Left ventricle myocardium inferior (tissue), 1 donor: ENCODE measurements around the gene MAPK6. TPM values are rescaled to one million over a fixed set of nuclear protein-coding genes. Genes with fewer than 3 reads are reported as not detected.

Experiments used
- DNase-seq: peaks from one replicate; pipeline ENCODE4 v3.0.0-alpha.2; 2020
- H3K27ac ChIP-seq: fragments of 200-600 bp; replicated peaks from 2 replicates; pipeline ENCODE4 v1.8.0; 2021
- H3K27me3 ChIP-seq: fragments of 200-600 bp; 2 replicates; pipeline ENCODE4 v1.8.0; 2021; ENCODE audit warnings: low read depth
- H3K36me3 ChIP-seq: fragments of 200-600 bp; 2 replicates; pipeline ENCODE4 v1.8.0; 2021
- H3K4me1 ChIP-seq: fragments of 200-600 bp; 2 replicates; pipeline ENCODE4 v1.8.0; 2021
- H3K4me3 ChIP-seq: fragments of 200-600 bp; 2 replicates; pipeline ENCODE4 v1.8.0; 2021; ENCODE audit warnings: mild to moderate bottlenecking, moderate library complexity
- H3K9me3 ChIP-seq: fragments of 200-600 bp; replicated peaks from 2 replicates; pipeline ENCODE4 v1.8.0; 2021
- intact Hi-C: fragments of 100-400 bp; cut with micrococcal nuclease; formaldehyde crosslinking; loops from one replicate; pipeline ENCODE4 v1.11.0; 2022
- total RNA-seq: library from RNA; stranded (reverse); fragmentation: NEBNext Ultra II Directional; extraction: Animal tissue kit (Norgen Biotek cat#: 25700); gene quantifications from one replicate; pipeline ENCODE4 v1.2.1, GENCODE V29; 2021
- TF ChIP-seq, protein P1 (sequence below): fragments of 200-600 bp; IDR thresholded peaks from 2 replicates; pipeline ENCODE4 v1.8.0; 2021; ENCODE audit warnings: antibody characterized with exemption, mild to moderate bottlenecking, borderline replicate concordance
- donor health status: DM: no; HTN: yes; CAD: no; lungs with severe emphysema.

The MAPK6 gene
- total RNA-seq, 1 donor from 2014 or later: 19.2 TPM

- no peak for DNase-seq
- TF ChIP-seq, protein P1, sequence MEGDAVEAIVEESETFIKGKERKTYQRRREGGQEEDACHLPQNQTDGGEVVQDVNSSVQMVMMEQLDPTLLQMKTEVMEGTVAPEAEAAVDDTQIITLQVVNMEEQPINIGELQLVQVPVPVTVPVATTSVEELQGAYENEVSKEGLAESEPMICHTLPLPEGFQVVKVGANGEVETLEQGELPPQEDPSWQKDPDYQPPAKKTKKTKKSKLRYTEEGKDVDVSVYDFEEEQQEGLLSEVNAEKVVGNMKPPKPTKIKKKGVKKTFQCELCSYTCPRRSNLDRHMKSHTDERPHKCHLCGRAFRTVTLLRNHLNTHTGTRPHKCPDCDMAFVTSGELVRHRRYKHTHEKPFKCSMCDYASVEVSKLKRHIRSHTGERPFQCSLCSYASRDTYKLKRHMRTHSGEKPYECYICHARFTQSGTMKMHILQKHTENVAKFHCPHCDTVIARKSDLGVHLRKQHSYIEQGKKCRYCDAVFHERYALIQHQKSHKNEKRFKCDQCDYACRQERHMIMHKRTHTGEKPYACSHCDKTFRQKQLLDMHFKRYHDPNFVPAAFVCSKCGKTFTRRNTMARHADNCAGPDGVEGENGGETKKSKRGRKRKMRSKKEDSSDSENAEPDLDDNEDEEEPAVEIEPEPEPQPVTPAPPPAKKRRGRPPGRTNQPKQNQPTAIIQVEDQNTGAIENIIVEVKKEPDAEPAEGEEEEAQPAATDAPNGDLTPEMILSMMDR: no peak
- Histone ChIP-seq H3K4me1 (no peaks in the 10 kb centered on the region), H3K27me3 (no peaks in the 10 kb centered on the region), H3K36me3 (no peaks in the 10 kb centered on the region), H3K9me3 (no peaks in the 10 kb centered on the region), H3K4me3 (no peak overlapping the region), H3K27ac (no peak overlapping the region)
- intact Hi-C loops: no loop called here
Measured at GRCh38 chr15:52071570-52071969, 52.6 kb downstream of the MAPK6 start.

- no peak for DNase-seq
- H3K36me3 ChIP-seq: no peaks in the 10 kb centered on the region
- H3K27me3 ChIP-seq: no peaks in the 10 kb centered on the region
- TF ChIP-seq, protein P1: no peak
- peaks cover 6% of the 10 kb centered on the region for H3K4me1 ChIP-seq
- H3K4me3 ChIP-seq: no peak overlapping the region
- no peaks in the 10 kb centered on the region for H3K9me3 ChIP-seq
- intact Hi-C loops: loop anchor here (5.0 kb wide), 1 partner anchor 95 kb away; no protein-coding TSS in a partner anchor
- H3K27ac ChIP-seq: no peak overlapping the region
Measured at GRCh38 chr15:52076889-52077781, 58.1 kb downstream of the MAPK6 start.

DNA sequence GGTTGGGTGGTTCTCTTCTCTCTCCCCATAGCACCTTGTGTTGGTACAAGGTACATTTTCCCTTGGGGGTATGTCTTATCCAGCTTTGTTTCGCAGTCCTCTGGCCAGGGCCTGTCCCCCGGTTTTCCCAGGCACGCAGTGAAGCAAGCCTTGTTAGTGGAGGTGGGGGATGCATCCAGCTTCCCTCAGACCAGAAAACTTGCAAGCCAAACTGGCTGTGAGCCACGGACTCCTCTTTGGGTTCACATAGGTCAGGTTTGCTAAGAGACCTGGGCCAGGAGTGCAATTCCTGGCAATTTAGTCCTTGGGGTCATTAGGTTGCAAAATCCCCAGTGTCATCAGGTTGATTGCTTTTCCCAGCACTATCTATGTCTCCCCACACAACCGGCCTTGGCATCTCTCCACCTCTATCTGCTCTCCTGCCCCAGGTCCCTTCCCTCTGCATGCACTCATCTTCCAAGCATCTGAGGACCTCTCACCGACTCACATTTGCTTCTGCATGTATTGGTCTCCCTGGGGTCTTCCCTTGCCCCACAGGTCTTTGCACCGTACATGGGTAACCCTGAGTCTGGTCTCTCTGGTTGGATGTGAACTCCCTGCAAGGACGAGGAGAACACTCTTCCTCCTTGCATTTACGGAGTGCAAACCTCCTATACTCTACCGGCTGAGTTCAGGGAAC lies 59.3 kb downstream of the MAPK6 start:
- Histone ChIP-seq H3K9me3 (no peaks in the 10 kb centered on the region), H3K36me3 (no peaks in the 10 kb centered on the region), H3K4me1 (peaks cover 6% of the 10 kb centered on the region), H3K4me3 (no peak overlapping the region), H3K27ac (no peak overlapping the region), H3K27me3 (no peaks in the 10 kb centered on the region)
- DNase-seq: no peak
- TF ChIP-seq, protein P1: no peak
- intact Hi-C loops: loop anchor here (5.0 kb wide), 1 partner anchor 96 kb away; no protein-coding TSS in a partner anchor

- no peaks in the 10 kb centered on the region for H3K27me3 ChIP-seq
- intact Hi-C loops: loop anchor here (5.0 kb wide), 1 partner anchor 97 kb away; no protein-coding TSS in a partner anchor
- H3K36me3 ChIP-seq: no peaks in the 10 kb centered on the region
- H3K4me1 ChIP-seq: peaks cover 6% of the 10 kb centered on the region
- peak; percentile 81 for DNase-seq
- TF ChIP-seq, protein P1: peak; percentile 91
- no peak overlapping the region for H3K27ac ChIP-seq
- H3K4me3 ChIP-seq: no peak overlapping the region
- no peaks in the 10 kb centered on the region for H3K9me3 ChIP-seq
Measured at GRCh38 chr15:52078876-52079700, 60.1 kb downstream of the MAPK6 start.

DNA sequence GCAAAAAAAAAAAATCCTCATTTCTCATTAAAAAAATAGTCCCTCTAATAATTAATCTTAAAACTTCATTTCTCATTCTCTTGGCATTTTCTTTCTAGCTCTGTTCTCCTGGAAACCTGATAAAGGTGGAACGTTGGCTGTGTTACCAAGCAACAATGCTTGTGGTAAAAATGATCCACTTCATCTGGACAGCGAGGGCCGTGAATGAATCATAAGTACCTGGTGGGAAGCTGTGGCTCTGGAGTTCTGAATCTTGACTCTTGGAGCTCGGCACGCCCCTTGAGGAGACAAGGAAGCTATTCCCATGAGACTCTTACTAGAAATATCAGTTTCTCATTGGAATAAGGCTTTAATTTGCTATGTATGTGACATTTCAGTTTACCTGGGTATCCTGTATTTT lies 61.0 kb downstream of the MAPK6 start:
- DNase-seq: no peak
- no peaks in the 10 kb centered on the region for H3K9me3 ChIP-seq
- H3K27ac ChIP-seq: no peak overlapping the region
- H3K36me3 ChIP-seq: no peaks in the 10 kb centered on the region
- TF ChIP-seq, protein P1: no peak
- no peak overlapping the region for H3K4me3 ChIP-seq
- intact Hi-C loops: loop anchor here (10.0 kb wide), 1 partner anchor 225 kb away; no protein-coding TSS in a partner anchor
- peaks cover 6% of the 10 kb centered on the region for H3K4me1 ChIP-seq
- H3K27me3 ChIP-seq: no peaks in the 10 kb centered on the region
